Activated T-helper 17 cell treated with anti-CD3 and anti-CD28 coated beads, Interleukin-2, amount 50 U/mL, for 72 hours (primary cell): ENCODE results near the gene TDRD7. TPM values are rescaled to one million over a fixed set of nuclear protein-coding genes. Genes with fewer than 3 reads are reported as not detected.

ENCODE experiments used
- ATAC-seq: fragments of 150-1000 bp; cut with Tn5 transposase; replicated peaks from 2 replicates; pipeline ENCODE4 v1.10.0; 2021; ENCODE audit warnings: mild to moderate bottlenecking, moderate library complexity
- H3K27ac Mint-ChIP-seq: one replicate; pipeline ENCODE4 v1.8.0; 2022; ENCODE audit warnings: mixed read lengths
- H3K27me3 Mint-ChIP-seq: one replicate; pipeline ENCODE4 v1.8.0; 2022; ENCODE audit warnings: mixed read lengths
- H3K36me3 Mint-ChIP-seq: one replicate; pipeline ENCODE4 v1.8.0; 2022; ENCODE audit warnings: low read depth, mild to moderate bottlenecking, mixed read lengths
- H3K4me1 Mint-ChIP-seq: one replicate; pipeline ENCODE4 v1.8.0; 2022; ENCODE audit warnings: mixed read lengths
- H3K4me3 Mint-ChIP-seq: one replicate; pipeline ENCODE4 v1.8.0; 2022; ENCODE audit warnings: mild to moderate bottlenecking, mixed read lengths
- H3K9me3 Mint-ChIP-seq: one replicate; pipeline ENCODE4 v1.8.0; 2022; ENCODE audit warnings: mixed read lengths
- total RNA-seq, 2 donors: library from RNA; stranded (reverse); gene quantifications; one replicate each; pipeline ENCODE4 v1.2.3, GENCODE V29; 2022

The TDRD7 gene, protein sequence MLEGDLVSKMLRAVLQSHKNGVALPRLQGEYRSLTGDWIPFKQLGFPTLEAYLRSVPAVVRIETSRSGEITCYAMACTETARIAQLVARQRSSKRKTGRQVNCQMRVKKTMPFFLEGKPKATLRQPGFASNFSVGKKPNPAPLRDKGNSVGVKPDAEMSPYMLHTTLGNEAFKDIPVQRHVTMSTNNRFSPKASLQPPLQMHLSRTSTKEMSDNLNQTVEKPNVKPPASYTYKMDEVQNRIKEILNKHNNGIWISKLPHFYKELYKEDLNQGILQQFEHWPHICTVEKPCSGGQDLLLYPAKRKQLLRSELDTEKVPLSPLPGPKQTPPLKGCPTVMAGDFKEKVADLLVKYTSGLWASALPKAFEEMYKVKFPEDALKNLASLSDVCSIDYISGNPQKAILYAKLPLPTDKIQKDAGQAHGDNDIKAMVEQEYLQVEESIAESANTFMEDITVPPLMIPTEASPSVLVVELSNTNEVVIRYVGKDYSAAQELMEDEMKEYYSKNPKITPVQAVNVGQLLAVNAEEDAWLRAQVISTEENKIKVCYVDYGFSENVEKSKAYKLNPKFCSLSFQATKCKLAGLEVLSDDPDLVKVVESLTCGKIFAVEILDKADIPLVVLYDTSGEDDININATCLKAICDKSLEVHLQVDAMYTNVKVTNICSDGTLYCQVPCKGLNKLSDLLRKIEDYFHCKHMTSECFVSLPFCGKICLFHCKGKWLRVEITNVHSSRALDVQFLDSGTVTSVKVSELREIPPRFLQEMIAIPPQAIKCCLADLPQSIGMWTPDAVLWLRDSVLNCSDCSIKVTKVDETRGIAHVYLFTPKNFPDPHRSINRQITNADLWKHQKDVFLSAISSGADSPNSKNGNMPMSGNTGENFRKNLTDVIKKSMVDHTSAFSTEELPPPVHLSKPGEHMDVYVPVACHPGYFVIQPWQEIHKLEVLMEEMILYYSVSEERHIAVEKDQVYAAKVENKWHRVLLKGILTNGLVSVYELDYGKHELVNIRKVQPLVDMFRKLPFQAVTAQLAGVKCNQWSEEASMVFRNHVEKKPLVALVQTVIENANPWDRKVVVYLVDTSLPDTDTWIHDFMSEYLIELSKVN
- 1 to 10 TPM; 6.3 to 7.5 TPM for total RNA-seq

DNA sequence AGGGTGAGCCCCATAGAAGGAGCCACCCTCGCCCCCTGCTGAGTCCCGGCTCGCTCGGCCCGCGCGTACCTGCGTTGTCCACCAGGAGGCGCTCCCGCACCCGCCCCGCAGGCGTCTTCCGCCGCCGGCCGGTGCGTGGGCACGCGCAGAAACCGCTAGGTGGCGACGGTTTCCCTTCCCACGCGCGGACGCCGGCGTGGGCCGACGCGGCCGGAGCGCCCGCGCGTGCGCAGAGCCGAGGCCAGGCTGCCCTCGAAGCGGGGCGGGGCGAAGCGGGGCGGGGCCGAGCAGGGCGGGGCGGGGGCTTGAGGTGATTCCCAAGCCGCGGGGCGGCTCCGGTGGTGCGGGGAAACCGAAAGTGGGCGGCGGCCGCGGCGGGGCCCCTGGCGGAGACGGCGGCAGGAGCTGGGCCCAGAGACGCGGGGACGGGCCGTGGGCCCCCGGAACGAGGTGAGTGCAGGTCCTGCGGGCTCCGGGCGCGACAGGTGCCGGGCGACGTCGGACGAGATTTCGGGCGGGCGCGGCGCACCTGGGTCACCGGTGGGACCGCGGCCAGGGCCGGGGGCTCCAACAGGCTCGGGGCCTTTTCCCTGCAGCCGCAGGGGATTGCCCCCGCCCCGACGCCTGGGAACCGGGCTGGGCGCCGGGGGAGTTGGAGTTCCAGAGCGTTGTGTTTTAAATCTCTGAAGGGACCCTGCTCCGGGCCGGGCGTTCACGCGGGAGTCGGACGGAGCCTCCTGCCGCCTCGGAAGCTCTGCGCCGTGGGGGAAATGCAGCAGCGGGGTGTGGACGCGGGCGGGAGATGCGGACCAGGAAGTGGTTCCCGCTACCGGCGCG lies at the start of gene TDRD7:
TDRD7 (plus strand) TSS at position 308 of the 837 bp plus-strand sequence. CDS start 16,370 bp downstream, outside the sequence.
- H3K9me3 Mint-ChIP-seq = no peaks in the 10 kb centered on the region

DNA sequence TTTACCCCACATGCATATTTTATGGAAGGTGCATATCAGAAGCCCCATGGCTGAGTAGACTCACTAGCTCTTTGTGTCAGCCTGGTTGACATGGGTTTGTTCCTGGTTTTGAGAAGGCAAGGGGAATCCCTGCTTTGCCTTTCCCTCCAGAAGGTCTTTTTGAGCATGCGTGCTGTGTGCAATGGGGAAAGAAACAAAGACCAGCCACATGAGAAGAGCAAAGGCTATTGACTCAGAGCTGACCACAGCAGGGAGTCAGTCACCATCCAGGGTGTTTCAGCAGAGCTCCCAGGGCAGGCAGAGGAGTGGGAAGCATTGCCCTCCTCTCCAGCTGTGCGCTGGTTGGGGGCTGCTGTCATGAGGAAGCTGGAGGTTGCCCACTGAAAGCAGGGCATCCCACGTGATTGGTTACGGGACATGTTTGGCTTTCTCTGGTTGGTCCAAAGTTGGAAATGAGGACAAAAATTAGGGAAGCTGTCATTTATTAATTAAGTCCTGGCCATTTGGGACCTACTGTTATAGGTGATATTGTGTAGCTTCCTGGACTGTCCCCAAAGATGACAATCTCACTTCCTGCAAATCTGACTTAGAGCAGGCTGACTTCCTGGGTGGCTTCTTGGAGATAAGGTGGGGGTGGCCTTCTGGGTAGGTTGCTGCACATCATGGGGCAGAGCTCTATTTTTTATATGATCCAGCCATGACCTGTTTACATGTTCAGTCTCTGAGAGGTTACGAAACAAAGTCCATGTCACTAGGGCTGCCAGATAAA lies 48.9 kb upstream of the TDRD7 start:
- Mint-ChIP-seq H3K27me3 (no peaks in the 10 kb centered on the region), H3K4me3 (no peak overlapping the region), H3K36me3 (peaks cover 6% of the 10 kb centered on the region), H3K4me1 (peaks cover 5% of the 10 kb centered on the region), H3K27ac (no peak overlapping the region), H3K9me3 (no peaks in the 10 kb centered on the region)
- peak; percentile 66 for ATAC-seq

More for the DNA sequence above, at the start of gene TDRD7:
- Mint-ChIP-seq H3K27ac (peak within 1 kb of the TSS; percentile 85), H3K27me3 (peaks cover 23% of the 10 kb centered on the region), H3K36me3 (peaks cover 4% of the 10 kb centered on the region), H3K4me3 (peak within 1 kb of the TSS; percentile 85), H3K4me1 (peaks cover 16% of the 10 kb centered on the region)
- ATAC-seq = peak; percentile 89

DNA sequence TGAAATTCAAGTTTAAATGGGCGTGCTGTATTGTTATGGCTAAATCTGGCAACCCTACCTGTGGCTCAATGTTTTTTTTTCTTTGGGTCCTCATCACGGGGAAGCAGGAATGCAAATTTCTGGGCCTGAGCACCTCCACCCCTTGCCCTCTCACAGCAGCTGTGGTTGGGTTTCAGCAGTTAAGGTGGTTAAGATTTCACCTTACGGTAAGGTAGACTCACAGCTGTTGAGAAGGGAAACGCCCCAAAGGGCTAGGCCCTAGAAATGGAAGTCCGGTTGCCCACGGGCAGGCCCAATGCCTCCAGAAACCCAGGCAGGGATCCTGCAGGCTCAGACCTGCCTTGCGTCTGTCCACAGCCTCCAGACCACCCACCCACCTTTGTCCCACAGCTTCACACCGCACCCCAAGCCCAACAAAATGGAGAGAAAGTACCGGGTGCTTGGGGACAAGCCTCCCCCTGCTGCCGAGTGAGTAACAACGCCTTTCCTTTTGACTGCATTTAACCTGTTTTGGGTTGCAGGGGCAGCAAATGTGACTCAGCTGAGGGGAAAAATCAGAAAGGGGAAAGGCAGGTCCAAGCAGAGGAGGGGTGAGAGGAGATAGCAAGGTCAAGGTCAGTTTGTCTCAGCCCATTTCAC lies 48.1 kb upstream of the TDRD7 start:
- H3K27me3 Mint-ChIP-seq = no peaks in the 10 kb centered on the region
- peak; percentile 22 for ATAC-seq

DNA sequence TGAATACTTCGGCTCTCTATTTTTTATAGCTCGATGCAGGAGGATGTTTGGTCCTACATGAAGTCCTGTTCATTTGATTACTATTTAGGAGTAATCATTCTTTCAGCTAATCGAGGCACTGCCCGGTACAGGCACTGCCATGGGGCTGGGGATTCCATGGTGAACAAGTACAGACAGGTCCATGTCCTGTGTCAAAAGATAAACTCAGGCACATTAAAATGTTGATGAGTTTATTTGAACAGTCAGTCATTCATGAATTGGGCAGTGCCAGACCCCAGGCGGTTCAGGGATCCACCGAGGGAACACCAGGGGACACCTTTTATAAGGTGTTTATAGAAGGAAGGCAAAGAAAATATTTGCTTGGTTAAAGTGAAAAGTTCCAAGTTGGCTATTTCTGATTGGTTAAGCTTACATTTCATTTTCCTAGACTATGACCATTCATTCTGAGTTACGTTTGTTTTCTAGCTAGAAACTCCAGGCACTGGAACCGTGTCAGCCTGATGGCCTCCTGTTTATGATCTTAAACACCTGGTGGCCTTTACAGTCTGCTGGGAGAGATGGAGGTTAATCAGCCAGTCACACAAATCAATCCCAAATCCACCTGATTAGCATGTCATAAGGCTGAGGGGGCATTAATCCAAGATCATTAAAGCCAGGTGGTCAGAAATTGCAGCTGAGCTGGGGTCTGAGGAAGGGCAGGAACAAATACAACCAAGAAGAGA lies 47.0 kb upstream of the TDRD7 start:
- Mint-ChIP-seq H3K36me3 (no peaks in the 10 kb centered on the region), H3K27ac (no peak overlapping the region), H3K4me3 (no peak overlapping the region), H3K4me1 (peaks cover 5% of the 10 kb centered on the region), H3K9me3 (peaks cover 6% of the 10 kb centered on the region), H3K27me3 (no peaks in the 10 kb centered on the region)
- ATAC-seq = no peak

More for the DNA sequence above, 48.1 kb upstream of the TDRD7 start:
- Mint-ChIP-seq H3K4me3 (no peak overlapping the region), H3K27ac (no peak overlapping the region), H3K36me3 (peaks cover under 1% of the 10 kb centered on the region), H3K9me3 (peaks cover 4% of the 10 kb centered on the region), H3K4me1 (peaks cover 5% of the 10 kb centered on the region)

DNA sequence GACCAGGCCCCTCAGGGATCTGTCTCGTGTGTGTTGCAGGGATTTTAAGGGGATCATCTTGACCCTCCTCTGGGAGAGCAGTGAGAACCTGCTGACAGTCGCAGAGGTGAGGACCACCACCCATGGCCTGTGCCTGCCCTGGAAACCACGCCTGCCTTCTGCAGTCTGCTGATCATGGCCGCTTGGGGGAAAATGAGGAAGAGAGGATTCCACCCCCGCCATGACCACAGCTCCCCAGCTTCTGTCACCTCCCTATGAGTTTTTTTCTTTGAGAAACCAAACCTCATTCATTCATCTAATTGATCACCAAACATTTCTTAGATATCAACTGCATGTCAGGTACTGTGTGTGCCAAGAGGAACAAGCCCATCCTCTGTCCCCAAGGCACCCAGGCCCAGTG lies 46.3 kb upstream of the TDRD7 start:
- ATAC-seq = no peak
- Mint-ChIP-seq H3K36me3 (peaks cover 5% of the 10 kb centered on the region), H3K4me1 (peaks cover 5% of the 10 kb centered on the region), H3K4me3 (no peak overlapping the region), H3K9me3 (peaks cover 6% of the 10 kb centered on the region), H3K27ac (no peak overlapping the region), H3K27me3 (no peaks in the 10 kb centered on the region)

DNA sequence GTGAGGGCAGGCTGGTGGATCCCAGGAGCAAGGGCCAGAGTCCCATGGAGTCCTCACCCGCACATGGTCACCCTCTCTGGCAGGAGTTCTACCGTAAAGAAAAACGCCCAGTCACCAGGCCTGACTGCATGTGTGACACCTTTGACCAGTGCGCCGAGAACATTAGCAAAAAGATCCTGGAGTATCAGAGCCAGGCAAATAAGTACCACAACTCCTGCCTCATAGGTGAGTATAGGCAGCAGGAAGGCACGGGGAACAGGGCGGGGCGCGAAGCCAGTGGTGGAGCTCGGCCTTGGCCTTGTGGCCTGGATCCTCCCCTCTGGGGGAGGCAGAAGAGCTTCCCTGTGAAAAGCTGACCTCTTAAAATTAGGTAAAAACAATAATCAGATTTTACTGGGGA lies 45.4 kb upstream of the TDRD7 start:
- H3K36me3 Mint-ChIP-seq = peaks cover 10% of the 10 kb centered on the region
- peaks cover 6% of the 10 kb centered on the region for H3K9me3 Mint-ChIP-seq
- H3K27me3 Mint-ChIP-seq = no peaks in the 10 kb centered on the region
- ATAC-seq = no peak
- H3K4me3 Mint-ChIP-seq = no peak overlapping the region
- peaks cover 5% of the 10 kb centered on the region for H3K4me1 Mint-ChIP-seq
- H3K27ac Mint-ChIP-seq = no peak overlapping the region

DNA sequence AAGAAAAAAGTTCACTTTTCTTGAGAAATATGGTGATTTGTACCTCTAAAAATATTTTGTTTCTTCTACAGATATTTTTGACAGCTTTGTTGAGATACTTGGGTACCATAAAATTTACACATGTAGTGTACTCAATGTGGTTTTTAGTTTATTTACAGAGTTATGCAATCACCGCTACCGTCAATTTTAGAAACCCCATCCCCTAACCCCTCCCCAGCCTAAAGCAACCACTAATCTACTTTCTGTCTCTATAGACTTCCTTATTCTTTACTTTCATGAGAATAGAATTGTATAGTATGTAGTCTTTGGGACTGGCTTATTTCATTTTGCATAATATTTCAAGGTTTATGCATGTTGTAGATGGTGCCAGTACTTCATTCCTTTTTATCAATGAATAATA lies 45.0 kb upstream of the TDRD7 start:
- ATAC-seq = no peak
- no peak overlapping the region for H3K27ac Mint-ChIP-seq
- peaks cover 6% of the 10 kb centered on the region for H3K9me3 Mint-ChIP-seq
- H3K4me1 Mint-ChIP-seq = peaks cover 5% of the 10 kb centered on the region
- peaks cover 11% of the 10 kb centered on the region for H3K36me3 Mint-ChIP-seq
- no peak overlapping the region for H3K4me3 Mint-ChIP-seq
- no peaks in the 10 kb centered on the region for H3K27me3 Mint-ChIP-seq

DNA sequence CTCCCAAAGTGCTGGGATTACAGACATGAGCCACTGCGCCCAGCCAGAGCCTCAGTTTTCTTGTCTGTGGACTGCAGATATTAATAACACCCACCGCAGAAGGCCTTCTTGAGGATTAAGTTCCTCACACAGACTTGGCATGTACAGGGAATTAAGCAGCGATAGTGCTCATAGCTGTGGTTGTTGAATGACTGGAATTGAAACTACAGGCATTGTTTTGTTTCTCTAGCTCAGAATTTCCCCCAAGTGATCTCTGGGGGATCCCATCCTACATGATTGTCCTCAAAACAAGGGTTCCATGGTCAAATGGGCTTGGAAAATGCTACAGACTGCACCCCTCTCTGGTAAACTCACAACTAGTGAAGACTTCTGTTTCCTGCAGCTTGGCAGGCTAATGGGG lies 44.2 kb upstream of the TDRD7 start:
- H3K27ac Mint-ChIP-seq = no peak overlapping the region
- no peak overlapping the region for H3K4me3 Mint-ChIP-seq
- peak; percentile 74 for ATAC-seq
- peaks cover 11% of the 10 kb centered on the region for H3K36me3 Mint-ChIP-seq
- no peaks in the 10 kb centered on the region for H3K27me3 Mint-ChIP-seq
- H3K9me3 Mint-ChIP-seq = peaks cover 6% of the 10 kb centered on the region
- peaks cover 2% of the 10 kb centered on the region for H3K4me1 Mint-ChIP-seq

DNA sequence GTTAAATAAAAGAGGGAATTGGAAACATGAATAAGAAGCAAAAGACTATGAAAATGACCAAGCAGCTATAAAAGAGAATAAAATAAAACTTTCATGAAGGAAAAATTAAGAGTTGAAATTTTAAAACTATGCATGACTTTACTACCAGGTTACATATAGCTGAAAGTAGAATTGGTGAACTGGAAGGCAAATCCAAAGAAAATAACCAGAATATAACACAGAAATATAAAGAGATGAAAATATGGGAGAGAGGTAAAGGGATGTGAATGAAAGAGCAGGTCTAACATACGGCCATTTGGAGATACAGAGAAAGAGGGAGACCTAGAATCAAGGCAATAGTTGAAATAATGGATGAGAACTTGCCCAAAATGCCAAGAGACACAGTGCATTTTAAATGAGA lies 42.9 kb upstream of the TDRD7 start:
- peaks cover 6% of the 10 kb centered on the region for H3K9me3 Mint-ChIP-seq
- no peak overlapping the region for H3K27ac Mint-ChIP-seq
- H3K4me1 Mint-ChIP-seq = no peaks in the 10 kb centered on the region
- H3K4me3 Mint-ChIP-seq = no peak overlapping the region
- ATAC-seq = no peak
- H3K36me3 Mint-ChIP-seq = peaks cover 11% of the 10 kb centered on the region
- H3K27me3 Mint-ChIP-seq = no peaks in the 10 kb centered on the region

DNA sequence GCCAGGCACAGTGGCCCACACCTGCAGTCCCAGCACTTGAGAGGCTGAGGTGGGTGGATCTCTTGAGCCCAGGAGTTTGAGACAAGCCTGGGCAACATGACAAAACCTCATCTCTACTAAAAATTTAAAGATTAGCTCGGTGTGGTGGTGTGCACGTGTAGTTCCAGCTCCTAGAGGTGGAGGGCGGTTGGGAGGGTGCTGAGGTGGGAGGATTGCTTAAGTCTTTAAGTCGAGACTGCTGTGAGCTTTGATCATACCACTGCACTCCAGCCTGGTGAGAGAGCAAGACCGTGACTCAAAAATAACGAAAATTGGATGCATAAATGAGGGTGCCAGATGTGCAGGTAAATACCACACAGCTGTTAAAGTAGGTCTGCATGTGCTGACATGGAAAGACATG lies 39.3 kb upstream of the TDRD7 start:
- H3K27ac Mint-ChIP-seq = no peak overlapping the region
- no peaks in the 10 kb centered on the region for H3K27me3 Mint-ChIP-seq
- H3K9me3 Mint-ChIP-seq = peaks cover 6% of the 10 kb centered on the region
- peaks cover 11% of the 10 kb centered on the region for H3K36me3 Mint-ChIP-seq
- no peaks in the 10 kb centered on the region for H3K4me1 Mint-ChIP-seq
- no peak overlapping the region for H3K4me3 Mint-ChIP-seq
- no peak for ATAC-seq

DNA sequence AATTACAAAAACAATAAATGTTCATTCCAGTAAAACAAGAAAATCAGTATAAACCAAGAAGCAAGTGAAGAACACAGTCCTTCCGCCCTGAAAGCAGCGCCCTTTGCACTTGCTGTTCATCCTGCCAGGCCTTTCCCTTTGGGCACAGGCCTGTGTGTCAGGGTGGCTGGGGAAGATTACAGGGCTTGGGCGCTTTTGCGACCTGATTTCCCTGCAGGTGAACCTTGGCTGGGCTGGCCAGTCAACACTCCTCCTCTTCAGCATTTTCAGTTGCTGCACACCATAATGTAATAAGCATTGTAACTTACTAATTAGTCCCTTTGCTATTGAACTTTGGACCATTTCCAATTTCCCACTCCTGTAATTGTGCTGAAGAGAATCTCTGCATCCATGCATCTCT lies 38.6 kb upstream of the TDRD7 start:
- peaks cover 11% of the 10 kb centered on the region for H3K36me3 Mint-ChIP-seq
- H3K4me1 Mint-ChIP-seq = no peaks in the 10 kb centered on the region
- ATAC-seq = no peak
- H3K4me3 Mint-ChIP-seq = no peak overlapping the region
- H3K27ac Mint-ChIP-seq = no peak overlapping the region
- H3K9me3 Mint-ChIP-seq = peaks cover 6% of the 10 kb centered on the region
- H3K27me3 Mint-ChIP-seq = no peaks in the 10 kb centered on the region

DNA sequence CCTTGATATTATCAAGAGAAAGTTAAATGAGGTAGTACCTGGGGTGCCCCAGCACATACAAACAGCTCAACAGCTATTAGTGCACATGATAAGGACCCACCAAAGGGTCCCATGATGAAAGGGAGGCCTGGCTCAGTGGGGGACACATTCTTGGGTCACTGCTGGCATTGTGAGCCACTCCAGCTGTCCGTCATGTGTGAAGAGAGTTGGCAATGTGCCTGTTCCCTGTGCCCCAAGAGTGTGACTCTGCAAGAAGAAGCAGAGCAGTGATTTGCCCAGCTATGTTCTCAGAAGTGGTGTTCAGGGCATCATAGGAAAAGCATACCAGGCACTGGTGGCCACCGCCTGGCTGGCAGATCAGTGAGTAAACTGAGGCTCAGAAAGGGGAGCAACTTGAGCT lies 37.1 kb upstream of the TDRD7 start:
- no peak overlapping the region for H3K27ac Mint-ChIP-seq
- no peaks in the 10 kb centered on the region for H3K27me3 Mint-ChIP-seq
- peaks cover 11% of the 10 kb centered on the region for H3K36me3 Mint-ChIP-seq
- H3K9me3 Mint-ChIP-seq = no peaks in the 10 kb centered on the region
- no peak overlapping the region for H3K4me3 Mint-ChIP-seq
- no peak for ATAC-seq
- no peaks in the 10 kb centered on the region for H3K4me1 Mint-ChIP-seq
